ENCODE results near the gene GOLGA5. TPM values are rescaled to one million over a fixed set of nuclear protein-coding genes. Genes with fewer than 3 reads are reported as not detected.
"Not testable (repeated sequence)": the region's sequence is repeated elsewhere in the genome, so short reads cannot be mapped to it uniquely, and the experiment has no call there.

Gene GOLGA5
- total RNA-seq, 1 experiment from 2014 or later, result 16.2 TPM

- in situ Hi-C loops (cut with HindIII; ENCODE audit: low pct_unique_long_range_greater_than_20kb, low sequenced_read_pairs), result no loop called here
Observed at GRCh38 chr14:92800525-92800924, 6.4 kb downstream of the GOLGA5 start.

GRCh38 chr14:92801917-92802316, 7.8 kb downstream of the GOLGA5 start:
- in situ Hi-C loops (cut with HindIII; ENCODE audit: low pct_unique_long_range_greater_than_20kb, low sequenced_read_pairs), result no loop called here
- no peak for DNase-seq (ENCODE audit: low read depth)

More at GRCh38 chr14:92800525-92800924, 6.4 kb downstream of the GOLGA5 start:
- no peak for DNase-seq (ENCODE audit: low read depth)

GRCh38 chr14:92802678-92803077, 8.6 kb downstream of the GOLGA5 start:
- in situ Hi-C loops (cut with HindIII; ENCODE audit: low pct_unique_long_range_greater_than_20kb, low sequenced_read_pairs), result no loop called here
- no peak for DNase-seq (ENCODE audit: low read depth)

- no peak for DNase-seq (ENCODE audit: low read depth)
- in situ Hi-C loops (cut with HindIII; ENCODE audit: low pct_unique_long_range_greater_than_20kb, low sequenced_read_pairs), result no loop called here
Observed at GRCh38 chr14:92813201-92813600, 19.1 kb downstream of the GOLGA5 start.

GRCh38 chr14:92819011-92819597, 25.0 kb downstream of the GOLGA5 start:
- in situ Hi-C loops (cut with HindIII; ENCODE audit: low pct_unique_long_range_greater_than_20kb, low sequenced_read_pairs), result no loop called here
- DNase-seq (ENCODE audit: low read depth), result no peak

GRCh38 chr14:92819680-92820535, 25.8 kb downstream of the GOLGA5 start:
- DNase-seq (ENCODE audit: low read depth); in situ Hi-C loops (cut with HindIII; ENCODE audit: low pct_unique_long_range_greater_than_20kb, low sequenced_read_pairs): not testable (repeated sequence)

GRCh38 chr14:92820536-92820840, 26.4 kb downstream of the GOLGA5 start:
- DNase-seq (ENCODE audit: low read depth); in situ Hi-C loops (cut with HindIII; ENCODE audit: low pct_unique_long_range_greater_than_20kb, low sequenced_read_pairs): not testable (repeated sequence)

GRCh38 chr14:92830902-92831301, 36.8 kb downstream of the GOLGA5 start:
- in situ Hi-C loops (cut with HindIII; ENCODE audit: low pct_unique_long_range_greater_than_20kb, low sequenced_read_pairs), result no loop called here
- DNase-seq (ENCODE audit: low read depth), result no peak

GRCh38 chr14:92832137-92832700, 38.1 kb downstream of the GOLGA5 start:
- DNase-seq (ENCODE audit: low read depth), result no peak
- in situ Hi-C loops (cut with HindIII; ENCODE audit: low pct_unique_long_range_greater_than_20kb, low sequenced_read_pairs), result no loop called here

- DNase-seq (ENCODE audit: low read depth), result no peak
- in situ Hi-C loops (cut with HindIII; ENCODE audit: low pct_unique_long_range_greater_than_20kb, low sequenced_read_pairs), result no loop called here
Observed at GRCh38 chr14:92841930-92842329, 47.8 kb downstream of the GOLGA5 start.

- DNase-seq (ENCODE audit: low read depth), result peak; percentile 11
- in situ Hi-C loops (cut with HindIII; ENCODE audit: low pct_unique_long_range_greater_than_20kb, low sequenced_read_pairs), result no loop called here
Observed at GRCh38 chr14:92844204-92844603, 50.1 kb downstream of the GOLGA5 start.

- in situ Hi-C loops (cut with HindIII; ENCODE audit: low pct_unique_long_range_greater_than_20kb, low sequenced_read_pairs), result no loop called here
- peak; percentile 68 for DNase-seq (ENCODE audit: low read depth)
Observed at GRCh38 chr14:92846162-92846897, 52.2 kb downstream of the GOLGA5 start.

GRCh38 chr14:92847278-92847677, 53.2 kb downstream of the GOLGA5 start:
- DNase-seq (ENCODE audit: low read depth), result no peak
- in situ Hi-C loops (cut with HindIII; ENCODE audit: low pct_unique_long_range_greater_than_20kb, low sequenced_read_pairs), result no loop called here

- no peak for DNase-seq (ENCODE audit: low read depth)
- in situ Hi-C loops (cut with HindIII; ENCODE audit: low pct_unique_long_range_greater_than_20kb, low sequenced_read_pairs), result no loop called here
Observed at GRCh38 chr14:92847749-92848148, 53.6 kb downstream of the GOLGA5 start.

GRCh38 chr14:92848887-92849286, 54.8 kb downstream of the GOLGA5 start:
- in situ Hi-C loops (cut with HindIII; ENCODE audit: low pct_unique_long_range_greater_than_20kb, low sequenced_read_pairs), result no loop called here

GRCh38 chr14:92850492-92850891, 56.4 kb downstream of the GOLGA5 start:
- no peak for DNase-seq (ENCODE audit: low read depth)
- in situ Hi-C loops (cut with HindIII; ENCODE audit: low pct_unique_long_range_greater_than_20kb, low sequenced_read_pairs), result no loop called here

More at GRCh38 chr14:92848887-92849286, 54.8 kb downstream of the GOLGA5 start:
- no peak for DNase-seq (ENCODE audit: low read depth)

- in situ Hi-C loops (cut with HindIII; ENCODE audit: low pct_unique_long_range_greater_than_20kb, low sequenced_read_pairs), result not testable (repeated sequence)
- DNase-seq (ENCODE audit: low read depth), result peak; percentile 3
Observed at GRCh38 chr14:92853136-92853535, 59.0 kb downstream of the GOLGA5 start.

GRCh38 chr14:92860049-92860840, 66.1 kb downstream of the GOLGA5 start:
- DNase-seq (ENCODE audit: low read depth), result no peak
- in situ Hi-C loops (cut with HindIII; ENCODE audit: low pct_unique_long_range_greater_than_20kb, low sequenced_read_pairs), result no loop called here
